ENCODE results near the gene ADCY10.

The ADCY10 gene

GRCh38 chr1:167927046-167927754 lies 13.3 kb upstream of the ADCY10 start:
- no peak for DNase-seq (ENCODE audit: low read depth)

- DNase-seq (ENCODE audit: low read depth), result no peak
Observed at GRCh38 chr1:167926486-167926997, 12.6 kb upstream of the ADCY10 start.

GRCh38 chr1:167924543-167925231 lies 10.8 kb upstream of the ADCY10 start:
- no peak for DNase-seq (ENCODE audit: low read depth)

GRCh38 chr1:167924102-167924501 lies 10.2 kb upstream of the ADCY10 start:
- no peak for DNase-seq (ENCODE audit: low read depth)

GRCh38 chr1:167923324-167924056 lies 9.6 kb upstream of the ADCY10 start:
- no peak for DNase-seq (ENCODE audit: low read depth)

GRCh38 chr1:167922611-167923074 lies 8.7 kb upstream of the ADCY10 start:
- DNase-seq (ENCODE audit: low read depth), result no peak

- no peak for DNase-seq (ENCODE audit: low read depth)
Observed at GRCh38 chr1:167922023-167922422, 8.1 kb upstream of the ADCY10 start.

- no peak for DNase-seq (ENCODE audit: low read depth)
Observed at GRCh38 chr1:167916766-167917511, 3.0 kb upstream of the ADCY10 start.

- no peak for DNase-seq (ENCODE audit: low read depth)
Observed at GRCh38 chr1:167915569-167915968, 1.6 kb upstream of the ADCY10 start.

GRCh38 chr1:167912294-167912693 lies 1.6 kb downstream of the ADCY10 start:
- no peak for DNase-seq (ENCODE audit: low read depth)

GRCh38 chr1:167911413-167911812 lies 2.5 kb downstream of the ADCY10 start:
- DNase-seq (ENCODE audit: low read depth), result no peak

GRCh38 chr1:167910530-167910929 lies 3.4 kb downstream of the ADCY10 start:
- DNase-seq (ENCODE audit: low read depth), result no peak

- DNase-seq (ENCODE audit: low read depth), result no peak
Observed at GRCh38 chr1:167909691-167910180, 4.2 kb downstream of the ADCY10 start.

GRCh38 chr1:167905671-167906070 lies 8.3 kb downstream of the ADCY10 start:
- no peak for DNase-seq (ENCODE audit: low read depth)

- DNase-seq (ENCODE audit: low read depth), result no peak
Observed at GRCh38 chr1:167905182-167905581, 8.8 kb downstream of the ADCY10 start.

GRCh38 chr1:167904652-167905130 lies 9.2 kb downstream of the ADCY10 start:
- DNase-seq (ENCODE audit: low read depth), result no peak

- no peak for DNase-seq (ENCODE audit: low read depth)
Observed at GRCh38 chr1:167900907-167901306, 13.0 kb downstream of the ADCY10 start.

- DNase-seq (ENCODE audit: low read depth), result no peak
Observed at GRCh38 chr1:167899253-167899681, 14.7 kb downstream of the ADCY10 start.

GRCh38 chr1:167898578-167899222 lies 15.2 kb downstream of the ADCY10 start:
- DNase-seq (ENCODE audit: low read depth), result no peak

GRCh38 chr1:167893798-167894197 lies 20.1 kb downstream of the ADCY10 start:
- no peak for DNase-seq (ENCODE audit: low read depth)

- DNase-seq (ENCODE audit: low read depth), result no peak
Observed at GRCh38 chr1:167890400-167890799, 23.5 kb downstream of the ADCY10 start.
